ENCODE measurements around the gene PRKCD. TPM values are rescaled to one million over a fixed set of nuclear protein-coding genes. Genes with fewer than 3 reads are reported as not detected.

Gene PRKCD
- total RNA-seq, 1 experiment from 2014 or later = 19.2 TPM

DNA sequence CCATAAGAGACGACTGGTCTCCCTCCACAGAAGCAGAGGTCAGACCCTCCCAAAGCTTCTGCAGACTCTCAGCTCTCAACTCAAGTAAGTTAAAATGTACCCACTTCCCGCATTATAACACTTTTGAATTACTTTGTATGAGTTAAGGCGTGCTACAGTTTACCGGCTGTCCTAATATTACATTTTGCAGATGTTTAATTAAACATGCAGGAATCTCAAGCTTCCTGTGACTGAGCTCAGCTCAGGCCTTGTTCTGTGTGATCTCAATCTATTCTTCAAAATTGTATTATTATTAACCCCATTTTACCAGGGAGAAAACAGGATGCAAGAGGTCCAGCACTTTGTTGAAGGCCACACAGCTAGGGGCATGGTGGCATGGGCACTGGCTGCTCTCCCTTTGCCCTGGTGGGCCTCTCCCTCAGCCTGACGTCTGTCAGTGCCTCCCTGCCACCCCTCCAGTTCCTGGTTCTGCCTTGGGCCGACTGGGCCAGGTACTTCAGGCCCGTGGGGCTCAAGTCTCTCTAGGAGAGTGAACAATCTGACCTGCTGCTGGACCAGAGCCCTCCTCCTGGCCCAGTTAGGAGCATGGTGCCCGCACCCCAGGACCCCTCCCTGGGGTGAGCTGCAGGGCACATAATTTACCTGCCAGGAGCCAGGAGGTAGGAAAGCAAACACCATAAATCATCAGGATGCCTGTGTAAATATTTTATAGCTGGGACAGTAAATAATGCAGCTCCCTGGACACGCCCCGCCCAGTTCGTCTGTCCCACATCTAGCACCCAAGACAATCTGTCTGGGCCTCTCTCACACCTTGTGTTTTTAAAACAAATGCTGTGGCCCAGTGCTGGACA, 15.9 kb upstream of the PRKCD start (continued):
- TF ChIP-seq, protein P1, sequence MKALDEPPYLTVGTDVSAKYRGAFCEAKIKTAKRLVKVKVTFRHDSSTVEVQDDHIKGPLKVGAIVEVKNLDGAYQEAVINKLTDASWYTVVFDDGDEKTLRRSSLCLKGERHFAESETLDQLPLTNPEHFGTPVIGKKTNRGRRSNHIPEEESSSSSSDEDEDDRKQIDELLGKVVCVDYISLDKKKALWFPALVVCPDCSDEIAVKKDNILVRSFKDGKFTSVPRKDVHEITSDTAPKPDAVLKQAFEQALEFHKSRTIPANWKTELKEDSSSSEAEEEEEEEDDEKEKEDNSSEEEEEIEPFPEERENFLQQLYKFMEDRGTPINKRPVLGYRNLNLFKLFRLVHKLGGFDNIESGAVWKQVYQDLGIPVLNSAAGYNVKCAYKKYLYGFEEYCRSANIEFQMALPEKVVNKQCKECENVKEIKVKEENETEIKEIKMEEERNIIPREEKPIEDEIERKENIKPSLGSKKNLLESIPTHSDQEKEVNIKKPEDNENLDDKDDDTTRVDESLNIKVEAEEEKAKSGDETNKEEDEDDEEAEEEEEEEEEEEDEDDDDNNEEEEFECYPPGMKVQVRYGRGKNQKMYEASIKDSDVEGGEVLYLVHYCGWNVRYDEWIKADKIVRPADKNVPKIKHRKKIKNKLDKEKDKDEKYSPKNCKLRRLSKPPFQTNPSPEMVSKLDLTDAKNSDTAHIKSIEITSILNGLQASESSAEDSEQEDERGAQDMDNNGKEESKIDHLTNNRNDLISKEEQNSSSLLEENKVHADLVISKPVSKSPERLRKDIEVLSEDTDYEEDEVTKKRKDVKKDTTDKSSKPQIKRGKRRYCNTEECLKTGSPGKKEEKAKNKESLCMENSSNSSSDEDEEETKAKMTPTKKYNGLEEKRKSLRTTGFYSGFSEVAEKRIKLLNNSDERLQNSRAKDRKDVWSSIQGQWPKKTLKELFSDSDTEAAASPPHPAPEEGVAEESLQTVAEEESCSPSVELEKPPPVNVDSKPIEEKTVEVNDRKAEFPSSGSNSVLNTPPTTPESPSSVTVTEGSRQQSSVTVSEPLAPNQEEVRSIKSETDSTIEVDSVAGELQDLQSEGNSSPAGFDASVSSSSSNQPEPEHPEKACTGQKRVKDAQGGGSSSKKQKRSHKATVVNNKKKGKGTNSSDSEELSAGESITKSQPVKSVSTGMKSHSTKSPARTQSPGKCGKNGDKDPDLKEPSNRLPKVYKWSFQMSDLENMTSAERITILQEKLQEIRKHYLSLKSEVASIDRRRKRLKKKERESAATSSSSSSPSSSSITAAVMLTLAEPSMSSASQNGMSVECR (CRISPR knock-in tag; IDR thresholded peaks at IDR 0.05; ENCODE audit: borderline replicate concordance) = no peak
- TF ChIP-seq ZNF423 (CRISPR knock-in tag; IDR thresholded peaks at IDR 0.05) = no peak
- TF ChIP-seq, protein P2, sequence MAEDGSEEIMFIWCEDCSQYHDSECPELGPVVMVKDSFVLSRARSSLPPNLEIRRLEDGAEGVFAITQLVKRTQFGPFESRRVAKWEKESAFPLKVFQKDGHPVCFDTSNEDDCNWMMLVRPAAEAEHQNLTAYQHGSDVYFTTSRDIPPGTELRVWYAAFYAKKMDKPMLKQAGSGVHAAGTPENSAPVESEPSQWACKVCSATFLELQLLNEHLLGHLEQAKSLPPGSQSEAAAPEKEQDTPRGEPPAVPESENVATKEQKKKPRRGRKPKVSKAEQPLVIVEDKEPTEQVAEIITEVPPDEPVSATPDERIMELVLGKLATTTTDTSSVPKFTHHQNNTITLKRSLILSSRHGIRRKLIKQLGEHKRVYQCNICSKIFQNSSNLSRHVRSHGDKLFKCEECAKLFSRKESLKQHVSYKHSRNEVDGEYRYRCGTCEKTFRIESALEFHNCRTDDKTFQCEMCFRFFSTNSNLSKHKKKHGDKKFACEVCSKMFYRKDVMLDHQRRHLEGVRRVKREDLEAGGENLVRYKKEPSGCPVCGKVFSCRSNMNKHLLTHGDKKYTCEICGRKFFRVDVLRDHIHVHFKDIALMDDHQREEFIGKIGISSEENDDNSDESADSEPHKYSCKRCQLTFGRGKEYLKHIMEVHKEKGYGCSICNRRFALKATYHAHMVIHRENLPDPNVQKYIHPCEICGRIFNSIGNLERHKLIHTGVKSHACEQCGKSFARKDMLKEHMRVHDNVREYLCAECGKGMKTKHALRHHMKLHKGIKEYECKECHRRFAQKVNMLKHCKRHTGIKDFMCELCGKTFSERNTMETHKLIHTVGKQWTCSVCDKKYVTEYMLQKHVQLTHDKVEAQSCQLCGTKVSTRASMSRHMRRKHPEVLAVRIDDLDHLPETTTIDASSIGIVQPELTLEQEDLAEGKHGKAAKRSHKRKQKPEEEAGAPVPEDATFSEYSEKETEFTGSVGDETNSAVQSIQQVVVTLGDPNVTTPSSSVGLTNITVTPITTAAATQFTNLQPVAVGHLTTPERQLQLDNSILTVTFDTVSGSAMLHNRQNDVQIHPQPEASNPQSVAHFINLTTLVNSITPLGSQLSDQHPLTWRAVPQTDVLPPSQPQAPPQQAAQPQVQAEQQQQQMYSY (CRISPR knock-in tag; IDR thresholded peaks at IDR 0.05) = no peak
- TF ChIP-seq, protein P3, sequence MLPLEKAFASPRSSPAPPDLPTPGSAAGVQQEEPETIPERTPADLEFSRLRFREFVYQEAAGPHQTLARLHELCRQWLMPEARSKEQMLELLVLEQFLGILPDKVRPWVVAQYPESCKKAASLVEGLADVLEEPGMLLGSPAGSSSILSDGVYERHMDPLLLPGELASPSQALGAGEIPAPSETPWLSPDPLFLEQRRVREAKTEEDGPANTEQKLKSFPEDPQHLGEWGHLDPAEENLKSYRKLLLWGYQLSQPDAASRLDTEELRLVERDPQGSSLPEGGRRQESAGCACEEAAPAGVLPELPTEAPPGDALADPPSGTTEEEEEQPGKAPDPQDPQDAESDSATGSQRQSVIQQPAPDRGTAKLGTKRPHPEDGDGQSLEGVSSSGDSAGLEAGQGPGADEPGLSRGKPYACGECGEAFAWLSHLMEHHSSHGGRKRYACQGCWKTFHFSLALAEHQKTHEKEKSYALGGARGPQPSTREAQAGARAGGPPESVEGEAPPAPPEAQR (CRISPR knock-in tag; IDR thresholded peaks at IDR 0.05) = no peak
- no peak for TF ChIP-seq EMX1 (CRISPR knock-in tag; IDR thresholded peaks at IDR 0.05)
- TF ChIP-seq PRRX2 (CRISPR knock-in tag; IDR thresholded peaks at IDR 0.05) = no peak

DNA sequence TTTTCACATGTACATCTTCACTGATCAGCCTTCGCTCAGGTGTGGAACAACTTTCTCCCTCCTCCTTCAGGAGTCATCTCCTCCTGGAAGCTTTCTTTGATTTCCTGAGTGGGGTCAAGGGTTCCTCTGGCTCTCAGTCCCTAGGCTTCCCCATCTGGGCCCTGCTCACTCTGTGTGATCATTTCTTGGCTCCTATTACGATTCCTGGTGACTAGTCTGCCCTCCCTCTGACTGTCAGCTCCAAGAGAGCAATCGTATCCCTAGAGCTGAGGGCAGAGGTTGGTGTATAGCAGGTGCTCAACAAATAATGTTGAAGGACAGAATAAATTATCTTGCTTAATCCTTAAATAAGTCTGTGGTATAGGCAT, 15.3 kb upstream of the PRKCD start:
- peaks cover 6% of the 10 kb centered on the region; the same call in 1 of the 2 replicates for H3K4me1 Mint-ChIP-seq
- H3K9me3 Mint-ChIP-seq = no peaks in the 10 kb centered on the region
- no peaks in the 10 kb centered on the region for H3K27me3 Mint-ChIP-seq (ENCODE audit: low read depth)
- ATAC-seq (no peak), DNase-seq (ENCODE audit: low spot score) (no peak)
- ChIA-PET CTCF (interaction anchor here (1.3 to 3.5 kb wide), 3 partner anchors 11 to 50 kb away, joined by 3 to 9 read pairs (median 7); no protein-coding TSS in a partner anchor), POLR2A (no interaction called here)
- 0 out of 2 replicates have a peak overlapping the region, but pooled peaks have one; percentile 13 for H3K27ac Mint-ChIP-seq
- no peak overlapping the region for H3K4me3 Mint-ChIP-seq
- H3K36me3 Mint-ChIP-seq = no peaks in the 10 kb centered on the region
- TF ChIP-seq, protein P3 (CRISPR knock-in tag; IDR thresholded peaks at IDR 0.05) = no peak
- TF ChIP-seq EMX1 (CRISPR knock-in tag; IDR thresholded peaks at IDR 0.05) = no peak
- no peak for TF ChIP-seq PRRX2 (CRISPR knock-in tag; IDR thresholded peaks at IDR 0.05)
- TF ChIP-seq ZNF423 (CRISPR knock-in tag; IDR thresholded peaks at IDR 0.05) = no peak
- TF ChIP-seq, protein P4, sequence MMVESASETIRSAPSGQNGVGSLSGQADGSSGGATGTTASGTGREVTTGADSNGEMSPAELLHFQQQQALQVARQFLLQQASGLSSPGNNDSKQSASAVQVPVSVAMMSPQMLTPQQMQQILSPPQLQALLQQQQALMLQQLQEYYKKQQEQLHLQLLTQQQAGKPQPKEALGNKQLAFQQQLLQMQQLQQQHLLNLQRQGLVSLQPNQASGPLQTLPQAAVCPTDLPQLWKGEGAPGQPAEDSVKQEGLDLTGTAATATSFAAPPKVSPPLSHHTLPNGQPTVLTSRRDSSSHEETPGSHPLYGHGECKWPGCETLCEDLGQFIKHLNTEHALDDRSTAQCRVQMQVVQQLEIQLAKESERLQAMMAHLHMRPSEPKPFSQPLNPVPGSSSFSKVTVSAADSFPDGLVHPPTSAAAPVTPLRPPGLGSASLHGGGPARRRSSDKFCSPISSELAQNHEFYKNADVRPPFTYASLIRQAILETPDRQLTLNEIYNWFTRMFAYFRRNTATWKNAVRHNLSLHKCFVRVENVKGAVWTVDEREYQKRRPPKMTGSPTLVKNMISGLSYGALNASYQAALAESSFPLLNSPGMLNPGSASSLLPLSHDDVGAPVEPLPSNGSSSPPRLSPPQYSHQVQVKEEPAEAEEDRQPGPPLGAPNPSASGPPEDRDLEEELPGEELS (CRISPR knock-in tag; IDR thresholded peaks at IDR 0.05) = no peak
- TF ChIP-seq, protein P5, sequence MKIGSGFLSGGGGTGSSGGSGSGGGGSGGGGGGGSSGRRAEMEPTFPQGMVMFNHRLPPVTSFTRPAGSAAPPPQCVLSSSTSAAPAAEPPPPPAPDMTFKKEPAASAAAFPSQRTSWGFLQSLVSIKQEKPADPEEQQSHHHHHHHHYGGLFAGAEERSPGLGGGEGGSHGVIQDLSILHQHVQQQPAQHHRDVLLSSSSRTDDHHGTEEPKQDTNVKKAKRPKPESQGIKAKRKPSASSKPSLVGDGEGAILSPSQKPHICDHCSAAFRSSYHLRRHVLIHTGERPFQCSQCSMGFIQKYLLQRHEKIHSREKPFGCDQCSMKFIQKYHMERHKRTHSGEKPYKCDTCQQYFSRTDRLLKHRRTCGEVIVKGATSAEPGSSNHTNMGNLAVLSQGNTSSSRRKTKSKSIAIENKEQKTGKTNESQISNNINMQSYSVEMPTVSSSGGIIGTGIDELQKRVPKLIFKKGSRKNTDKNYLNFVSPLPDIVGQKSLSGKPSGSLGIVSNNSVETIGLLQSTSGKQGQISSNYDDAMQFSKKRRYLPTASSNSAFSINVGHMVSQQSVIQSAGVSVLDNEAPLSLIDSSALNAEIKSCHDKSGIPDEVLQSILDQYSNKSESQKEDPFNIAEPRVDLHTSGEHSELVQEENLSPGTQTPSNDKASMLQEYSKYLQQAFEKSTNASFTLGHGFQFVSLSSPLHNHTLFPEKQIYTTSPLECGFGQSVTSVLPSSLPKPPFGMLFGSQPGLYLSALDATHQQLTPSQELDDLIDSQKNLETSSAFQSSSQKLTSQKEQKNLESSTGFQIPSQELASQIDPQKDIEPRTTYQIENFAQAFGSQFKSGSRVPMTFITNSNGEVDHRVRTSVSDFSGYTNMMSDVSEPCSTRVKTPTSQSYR (CRISPR knock-in tag; IDR thresholded peaks at IDR 0.05) = no peak
- TF ChIP-seq FOXK1 (CRISPR knock-in tag; IDR thresholded peaks at IDR 0.05) = no peak
- TF ChIP-seq, protein P6, sequence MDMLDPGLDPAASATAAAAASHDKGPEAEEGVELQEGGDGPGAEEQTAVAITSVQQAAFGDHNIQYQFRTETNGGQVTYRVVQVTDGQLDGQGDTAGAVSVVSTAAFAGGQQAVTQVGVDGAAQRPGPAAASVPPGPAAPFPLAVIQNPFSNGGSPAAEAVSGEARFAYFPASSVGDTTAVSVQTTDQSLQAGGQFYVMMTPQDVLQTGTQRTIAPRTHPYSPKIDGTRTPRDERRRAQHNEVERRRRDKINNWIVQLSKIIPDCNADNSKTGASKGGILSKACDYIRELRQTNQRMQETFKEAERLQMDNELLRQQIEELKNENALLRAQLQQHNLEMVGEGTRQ (CRISPR knock-in tag; IDR thresholded peaks at IDR 0.05) = no peak
- no peak for TF ChIP-seq ZNF416 (CRISPR knock-in tag; IDR thresholded peaks at IDR 0.05)
- TF ChIP-seq, protein P7, sequence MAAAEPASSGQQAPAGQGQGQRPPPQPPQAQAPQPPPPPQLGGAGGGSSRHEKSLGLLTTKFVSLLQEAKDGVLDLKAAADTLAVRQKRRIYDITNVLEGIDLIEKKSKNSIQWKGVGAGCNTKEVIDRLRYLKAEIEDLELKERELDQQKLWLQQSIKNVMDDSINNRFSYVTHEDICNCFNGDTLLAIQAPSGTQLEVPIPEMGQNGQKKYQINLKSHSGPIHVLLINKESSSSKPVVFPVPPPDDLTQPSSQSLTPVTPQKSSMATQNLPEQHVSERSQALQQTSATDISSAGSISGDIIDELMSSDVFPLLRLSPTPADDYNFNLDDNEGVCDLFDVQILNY (CRISPR knock-in tag; IDR thresholded peaks at IDR 0.05) = no peak
- TF ChIP-seq TEAD1 (CRISPR knock-in tag; IDR thresholded peaks at IDR 0.05) = no peak
